Measurements from ENCODE around the gene PKP4.

Gene PKP4

GRCh38 chr2:158582670-158583069 is 125.9 kb downstream of the PKP4 start:
- DNase-seq (ENCODE audit: insufficient read length, low spot score), result no peak
- FAIRE-seq, result no peak

- DNase-seq (ENCODE audit: insufficient read length, low spot score) (no peak), FAIRE-seq (no peak)
Measured at GRCh38 chr2:158583923-158584322, 127.2 kb downstream of the PKP4 start.

GRCh38 chr2:158586491-158586890 is 129.7 kb downstream of the PKP4 start:
- DNase-seq (ENCODE audit: insufficient read length, low spot score) (no peak), FAIRE-seq (no peak)

GRCh38 chr2:158589303-158589702 is 132.6 kb downstream of the PKP4 start:
- no peak for FAIRE-seq

GRCh38 chr2:158598862-158599517 is 142.2 kb downstream of the PKP4 start:
- FAIRE-seq, result no peak
- DNase-seq (ENCODE audit: insufficient read length, low spot score), result no peak

More at GRCh38 chr2:158589303-158589702, 132.6 kb downstream of the PKP4 start:
- DNase-seq (ENCODE audit: insufficient read length, low spot score), result no peak

- DNase-seq (ENCODE audit: insufficient read length, low spot score), result no peak
Measured at GRCh38 chr2:158599609-158600008, 142.9 kb downstream of the PKP4 start.

GRCh38 chr2:158600155-158600802 is 143.5 kb downstream of the PKP4 start:
- DNase-seq (ENCODE audit: insufficient read length, low spot score) (no peak), FAIRE-seq (peak; percentile 31)

More at GRCh38 chr2:158599609-158600008, 142.9 kb downstream of the PKP4 start:
- no peak for FAIRE-seq

- FAIRE-seq, result no peak
- no peak for DNase-seq (ENCODE audit: insufficient read length, low spot score)
Measured at GRCh38 chr2:158602027-158602426, 145.3 kb downstream of the PKP4 start.

GRCh38 chr2:158603205-158603604 is 146.5 kb downstream of the PKP4 start:
- no peak for DNase-seq (ENCODE audit: insufficient read length, low spot score)
- FAIRE-seq, result no peak

- no peak for FAIRE-seq
- no peak for DNase-seq (ENCODE audit: insufficient read length, low spot score)
Measured at GRCh38 chr2:158603986-158604385, 147.2 kb downstream of the PKP4 start.

- FAIRE-seq, result no peak
- DNase-seq (ENCODE audit: insufficient read length, low spot score), result no peak
Measured at GRCh38 chr2:158610059-158610458, 153.3 kb downstream of the PKP4 start.

GRCh38 chr2:158616480-158617000 is 159.8 kb downstream of the PKP4 start:
- no peak for DNase-seq (ENCODE audit: insufficient read length, low spot score)
- no peak for FAIRE-seq

GRCh38 chr2:158618891-158619490 is 162.2 kb downstream of the PKP4 start:
- FAIRE-seq (no peak), DNase-seq (ENCODE audit: insufficient read length, low spot score) (no peak)

GRCh38 chr2:158619496-158619895 is 162.7 kb downstream of the PKP4 start:
- FAIRE-seq, result peak; percentile 65
- DNase-seq (ENCODE audit: insufficient read length, low spot score), result no peak

- FAIRE-seq, result no peak
- DNase-seq (ENCODE audit: insufficient read length, low spot score), result no peak
Measured at GRCh38 chr2:158620656-158621055, 163.9 kb downstream of the PKP4 start.

GRCh38 chr2:158624071-158624667 is 167.4 kb downstream of the PKP4 start:
- FAIRE-seq, result no peak

GRCh38 chr2:158624961-158625360 is 168.2 kb downstream of the PKP4 start:
- DNase-seq (ENCODE audit: insufficient read length, low spot score), result no peak
- FAIRE-seq, result no peak

More at GRCh38 chr2:158624071-158624667, 167.4 kb downstream of the PKP4 start:
- no peak for DNase-seq (ENCODE audit: insufficient read length, low spot score)

GRCh38 chr2:158629116-158629515 is 172.4 kb downstream of the PKP4 start:
- DNase-seq (ENCODE audit: insufficient read length, low spot score) (no peak), FAIRE-seq (no peak)

- DNase-seq (ENCODE audit: insufficient read length, low spot score) (no peak), FAIRE-seq (no peak)
Measured at GRCh38 chr2:158633261-158633660, 176.5 kb downstream of the PKP4 start.

GRCh38 chr2:158634627-158635026 is 177.9 kb downstream of the PKP4 start:
- DNase-seq (ENCODE audit: insufficient read length, low spot score) (no peak), FAIRE-seq (no peak)

- peak; percentile 66 for FAIRE-seq
- DNase-seq (ENCODE audit: insufficient read length, low spot score), result no peak
Measured at GRCh38 chr2:158635961-158636601, 179.3 kb downstream of the PKP4 start.

Data from GM19239 (cell line).